Mammary epithelial cell (primary cell): ENCODE results near the gene POLR3E.

Experiments used
- EZH2 ChIP-seq: IDR thresholded peaks from 2 replicates; pipeline ENCODE4 v1.6.1; 2012; ENCODE audit warnings: low read length, inconsistent platforms, borderline replicate concordance
- TF ChIP-seq, protein P1 (sequence below), 2 donors: IDR thresholded peaks in 1 of 2; conservative IDR thresholded peaks in 1 of 2; 2 replicates each; pipeline ENCODE4 v1.5.1; 2011 to 2012; ENCODE audit warnings: inconsistent platforms in 2 of 2, low read length in 2 of 2, mild to moderate bottlenecking in 2 of 2, control low read depth in 1 of 2, low read depth in 1 of 2; ENCODE audit not compliant: insufficient read depth in 1 of 2; ENCODE audit errors: extremely low read depth in 1 of 2

DNA sequence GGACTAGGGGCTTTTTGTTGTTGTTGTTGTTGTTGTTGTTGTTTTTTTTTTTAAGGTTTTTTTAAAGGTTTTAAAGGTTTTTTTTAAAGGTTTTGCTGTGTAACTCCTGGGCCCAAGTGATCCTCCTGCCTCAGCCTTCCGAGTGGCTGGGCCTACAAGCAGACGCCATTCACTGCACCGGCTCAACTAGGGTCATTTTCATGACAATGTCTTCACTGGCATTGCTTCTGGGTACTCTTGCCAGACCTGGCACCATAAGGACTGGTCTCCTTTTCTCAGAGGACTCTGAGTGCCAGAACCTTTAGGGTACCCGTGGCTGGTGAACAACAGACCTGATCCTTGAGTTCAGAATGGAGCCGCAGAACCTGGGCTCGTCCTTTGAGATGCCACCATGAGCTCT, 20.4 kb downstream of the POLR3E start:
- TF ChIP-seq, protein P1, sequence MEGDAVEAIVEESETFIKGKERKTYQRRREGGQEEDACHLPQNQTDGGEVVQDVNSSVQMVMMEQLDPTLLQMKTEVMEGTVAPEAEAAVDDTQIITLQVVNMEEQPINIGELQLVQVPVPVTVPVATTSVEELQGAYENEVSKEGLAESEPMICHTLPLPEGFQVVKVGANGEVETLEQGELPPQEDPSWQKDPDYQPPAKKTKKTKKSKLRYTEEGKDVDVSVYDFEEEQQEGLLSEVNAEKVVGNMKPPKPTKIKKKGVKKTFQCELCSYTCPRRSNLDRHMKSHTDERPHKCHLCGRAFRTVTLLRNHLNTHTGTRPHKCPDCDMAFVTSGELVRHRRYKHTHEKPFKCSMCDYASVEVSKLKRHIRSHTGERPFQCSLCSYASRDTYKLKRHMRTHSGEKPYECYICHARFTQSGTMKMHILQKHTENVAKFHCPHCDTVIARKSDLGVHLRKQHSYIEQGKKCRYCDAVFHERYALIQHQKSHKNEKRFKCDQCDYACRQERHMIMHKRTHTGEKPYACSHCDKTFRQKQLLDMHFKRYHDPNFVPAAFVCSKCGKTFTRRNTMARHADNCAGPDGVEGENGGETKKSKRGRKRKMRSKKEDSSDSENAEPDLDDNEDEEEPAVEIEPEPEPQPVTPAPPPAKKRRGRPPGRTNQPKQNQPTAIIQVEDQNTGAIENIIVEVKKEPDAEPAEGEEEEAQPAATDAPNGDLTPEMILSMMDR (conservative IDR thresholded peaks at IDR 0.05 in 1 of 2, IDR thresholded peaks at IDR 0.05 in 1 of 2; ENCODE audit: extremely low read depth in 1 of 2, insufficient read depth in 1 of 2, low read depth in 1 of 2, low read length in 2 of 2): no peak
- no peak for TF ChIP-seq EZH2
